Vagina (tissue), 2 donors: Measurements from ENCODE around the gene NUBP2. TPM values are rescaled to one million over a fixed set of nuclear protein-coding genes. Genes with fewer than 3 reads are reported as not detected.

ENCODE experiments used
- DNase-seq, 2 donors: peaks; one replicate each; pipeline ENCODE4 v3.0.0-alpha.2; 2017; ENCODE audit errors: extremely low spot score in 2 of 2
- H3K27ac ChIP-seq: fragments of 200-600 bp; sonication (generic); one replicate; pipeline ENCODE4 v1.5.1; 2019
- H3K27me3 ChIP-seq: fragments of 200-600 bp; sonication (generic); one replicate; pipeline ENCODE4 v1.5.1; 2019
- H3K36me3 ChIP-seq, 2 donors: fragments of 200-600 bp; sonication (generic); one replicate each; pipeline ENCODE4 v1.5.1; 2017 to 2019
- H3K4me1 ChIP-seq: fragments of 200-600 bp; sonication (generic); one replicate; pipeline ENCODE4 v1.5.1; 2019
- H3K4me3 ChIP-seq, 2 donors: fragments of 200-600 bp; sonication (generic); 1 replicate in 1 of 2; 2 replicates in 1 of 2; pipeline ENCODE4 v1.5.1; 2016 to 2019
- H3K9me3 ChIP-seq: fragments of 200-600 bp; sonication (generic); one replicate; pipeline ENCODE4 v1.5.1; 2019
- CTCF ChIP-seq, 3 experiments: fragments of 450-650 bp in 2 of 3; fragments of 200-600 bp in 1 of 3; sonication (generic) in 1 of 3; IDR thresholded peaks; one replicate each; pipeline ENCODE4 v1.5.1; 2017 to 2019; ENCODE audit warnings: antibody characterized with exemption in 3 of 3, mild to moderate bottlenecking in 2 of 3, moderate library complexity in 2 of 3
- POLR2A ChIP-seq, 2 donors: fragments of 450-650 bp; IDR thresholded peaks; one replicate each; pipeline ENCODE4 v1.6.1; 2017; ENCODE audit warnings: antibody characterized with exemption in 2 of 2, mild to moderate bottlenecking in 2 of 2, moderate library complexity in 2 of 2
- POLR2AphosphoS5 ChIP-seq, 2 donors: sonication (generic); formaldehyde crosslinking; IDR thresholded peaks; one replicate each; pipeline ENCODE4 v1.9.0; 2017; ENCODE audit warnings: antibody characterized with exemption in 2 of 2, mild to moderate bottlenecking in 2 of 2, low read depth in 1 of 2; ENCODE audit not compliant: insufficient read depth in 1 of 2
- intact Hi-C: fragments of 100-400 bp; cut with DNase I; formaldehyde crosslinking; loops from one replicate; pipeline ENCODE4 v1.15.1; 2023
- total RNA-seq: library from RNA; depleted of rRNA; stranded (reverse); fragments of >200 nt; gene quantifications from one replicate; pipeline ENCODE4 v1.2.3, GENCODE V29; 2016

NUBP2 gene
- total RNA-seq, 1 donor from 2014 or later, result 40.8 TPM

GRCh38 chr16:1790611-1791255 lies 8.0 kb downstream of the NUBP2 start:
- peaks cover 0 to 27% of the 10 kb centered on the region in 2 donors for H3K36me3 ChIP-seq
- intact Hi-C loops, result no loop called here
- H3K27ac ChIP-seq, result no peak overlapping the region

GRCh38 chr16:1791256-1791942 lies 8.6 kb downstream of the NUBP2 start:
- TF ChIP-seq POLR2A (IDR thresholded peaks at IDR 0.05) (no peak), CTCF (IDR thresholded peaks at IDR 0.05) (no peak), POLR2AphosphoS5 (IDR thresholded peaks at IDR 0.05; ENCODE audit: insufficient read depth in 1 of 2, low read depth in 1 of 2) (no peak)
- Histone ChIP-seq H3K27ac (no peak overlapping the region), H3K27me3 (no peaks in the 10 kb centered on the region), H3K4me3 (no peak overlapping the region), H3K4me1 (peaks cover 9% of the 10 kb centered on the region), H3K36me3 (peaks cover 0 to 26% of the 10 kb centered on the region in 2 donors), H3K9me3 (no peaks in the 10 kb centered on the region)
- intact Hi-C loops, result no loop called here
- DNase-seq, result no peak

More at GRCh38 chr16:1790611-1791255, 8.0 kb downstream of the NUBP2 start:
- Histone ChIP-seq H3K9me3 (no peaks in the 10 kb centered on the region), H3K27me3 (no peaks in the 10 kb centered on the region), H3K4me3 (no peak overlapping the region), H3K4me1 (peaks cover 13% of the 10 kb centered on the region)
- no peak for DNase-seq
- TF ChIP-seq POLR2A (IDR thresholded peaks at IDR 0.05) (no peak), POLR2AphosphoS5 (IDR thresholded peaks at IDR 0.05; ENCODE audit: insufficient read depth in 1 of 2, low read depth in 1 of 2) (no peak), CTCF (IDR thresholded peaks at IDR 0.05) (no peak)

GRCh38 chr16:1791943-1792812 lies 9.4 kb downstream of the NUBP2 start:
- Histone ChIP-seq H3K27ac (no peak overlapping the region), H3K36me3 (peaks cover 0 to 18% of the 10 kb centered on the region in 2 donors), H3K4me3 (no peak overlapping the region), H3K9me3 (no peaks in the 10 kb centered on the region), H3K4me1 (peaks cover 9% of the 10 kb centered on the region), H3K27me3 (no peaks in the 10 kb centered on the region)
- TF ChIP-seq POLR2AphosphoS5 (IDR thresholded peaks at IDR 0.05; ENCODE audit: insufficient read depth in 1 of 2, low read depth in 1 of 2), result no peak
- TF ChIP-seq CTCF (IDR thresholded peaks at IDR 0.05), result no peak
- no peak for TF ChIP-seq POLR2A (IDR thresholded peaks at IDR 0.05)
- DNase-seq, result no peak
- intact Hi-C loops, result no loop called here

GRCh38 chr16:1792836-1793577 lies 10.2 kb downstream of the NUBP2 start:
- H3K4me1 ChIP-seq, result peaks cover 9% of the 10 kb centered on the region
- H3K36me3 ChIP-seq, result peaks cover 0 to 17% of the 10 kb centered on the region in 2 donors
- peaks cover 1% of the 10 kb centered on the region for H3K9me3 ChIP-seq
- intact Hi-C loops, result no loop called here
- no peak for DNase-seq
- H3K27ac ChIP-seq, result no peak overlapping the region
- no peak for TF ChIP-seq POLR2AphosphoS5 (IDR thresholded peaks at IDR 0.05; ENCODE audit: insufficient read depth in 1 of 2, low read depth in 1 of 2)
- no peak for TF ChIP-seq CTCF (IDR thresholded peaks at IDR 0.05)
- no peak for TF ChIP-seq POLR2A (IDR thresholded peaks at IDR 0.05)
- H3K4me3 ChIP-seq, result no peak overlapping the region
- H3K27me3 ChIP-seq, result no peaks in the 10 kb centered on the region
